Measurements from ENCODE around the gene MACROH2A1.

The MACROH2A1 gene

DNA sequence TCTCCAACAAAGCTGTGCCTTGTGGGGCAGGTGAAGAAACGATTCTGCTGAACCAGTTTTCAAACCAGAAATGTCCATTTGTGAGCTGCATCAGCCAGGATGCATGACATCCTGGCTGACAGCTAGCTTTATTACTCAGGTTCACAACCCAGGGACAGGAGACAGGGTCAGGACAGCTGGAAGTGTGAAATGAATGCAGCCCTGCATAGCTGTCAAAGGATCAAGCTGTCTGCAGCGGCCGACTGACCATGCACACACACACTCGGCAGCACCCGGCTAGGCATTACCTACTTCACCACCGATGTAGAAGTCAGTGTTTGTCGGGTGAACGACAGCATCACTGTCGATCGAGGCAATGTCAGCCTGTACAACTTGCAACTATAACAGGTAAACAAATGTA is 48.5 kb downstream of the MACROH2A1 start:
- no peak for DNase-seq

DNA sequence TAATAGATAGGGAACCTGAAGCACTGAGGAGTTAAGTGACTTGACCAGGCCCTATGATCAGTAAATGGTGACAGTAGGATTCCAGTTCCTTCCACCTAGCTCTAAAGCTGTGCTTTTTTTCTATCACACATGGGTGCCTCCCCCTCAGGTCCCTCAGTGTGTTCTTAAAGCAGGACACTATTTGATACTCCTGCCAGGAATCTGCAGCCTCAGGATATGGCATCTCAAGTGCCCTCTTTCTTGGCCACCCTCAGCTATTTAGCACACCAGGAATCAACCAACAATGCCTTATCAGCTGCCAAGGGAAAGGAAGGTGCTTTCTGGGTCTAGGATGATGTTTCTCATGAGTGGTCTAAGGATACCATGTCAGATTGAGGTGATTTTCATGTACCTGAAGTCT is 49.1 kb downstream of the MACROH2A1 start:
- DNase-seq, result no peak

DNA sequence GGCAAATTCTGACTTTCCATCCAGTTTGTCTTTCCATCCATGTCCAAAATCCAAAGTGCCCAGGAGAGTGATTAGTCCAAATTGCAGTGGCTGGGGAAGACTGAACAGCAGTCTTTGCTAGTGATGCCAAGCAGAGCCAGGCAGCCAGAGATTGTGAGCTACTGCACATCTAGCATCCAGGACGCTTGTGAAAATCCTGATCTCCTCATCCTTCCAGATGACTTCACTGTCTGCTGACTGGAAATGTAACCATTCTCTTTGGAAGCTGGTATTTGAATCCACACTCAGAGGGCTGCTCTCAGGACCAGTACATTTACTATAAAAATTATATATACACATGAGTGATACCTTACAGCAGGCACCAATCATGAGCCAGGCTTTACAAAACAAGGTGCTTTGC is 49.6 kb downstream of the MACROH2A1 start:
- DNase-seq, result no peak

DNA sequence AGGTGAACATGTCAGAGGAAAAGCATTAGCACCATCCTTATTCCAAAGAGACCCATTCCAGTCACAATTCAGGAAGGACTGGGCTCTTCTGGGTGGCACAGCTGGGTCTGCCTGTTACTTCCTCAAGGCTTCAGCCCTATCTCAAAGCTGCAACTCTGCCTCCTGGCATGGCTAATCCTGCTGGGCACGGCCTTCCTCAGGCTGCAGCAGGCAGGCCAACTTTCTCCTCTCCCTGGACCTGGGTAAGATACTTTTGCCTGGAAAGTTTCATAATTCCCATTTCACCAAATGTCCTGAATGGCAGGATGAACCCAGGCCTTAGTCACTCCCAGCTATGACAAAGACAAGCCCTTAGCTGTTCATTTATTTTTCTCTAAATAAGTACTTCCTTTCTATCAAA is 50.1 kb downstream of the MACROH2A1 start:
- no peak for DNase-seq

DNA sequence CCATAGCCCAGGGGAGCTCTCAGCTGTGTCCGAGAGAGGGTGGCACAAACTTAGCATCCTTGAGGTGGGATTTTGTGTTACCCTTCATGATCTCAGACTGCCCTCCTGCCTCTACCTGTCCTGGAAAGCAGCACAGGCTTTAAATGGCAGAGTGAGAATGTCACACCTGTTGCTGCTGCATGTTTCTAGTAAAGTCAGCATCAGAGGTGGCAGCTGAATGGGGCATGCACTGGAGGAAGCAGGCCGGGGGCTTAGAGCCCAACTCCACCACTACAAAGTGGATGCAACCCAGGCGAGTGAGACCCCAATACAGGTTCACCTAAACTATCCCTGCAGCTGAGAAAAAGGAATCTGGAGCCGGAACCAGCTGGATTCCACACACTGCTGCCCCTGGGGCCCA is 51.6 kb downstream of the MACROH2A1 start:
- DNase-seq, result no peak

DNA sequence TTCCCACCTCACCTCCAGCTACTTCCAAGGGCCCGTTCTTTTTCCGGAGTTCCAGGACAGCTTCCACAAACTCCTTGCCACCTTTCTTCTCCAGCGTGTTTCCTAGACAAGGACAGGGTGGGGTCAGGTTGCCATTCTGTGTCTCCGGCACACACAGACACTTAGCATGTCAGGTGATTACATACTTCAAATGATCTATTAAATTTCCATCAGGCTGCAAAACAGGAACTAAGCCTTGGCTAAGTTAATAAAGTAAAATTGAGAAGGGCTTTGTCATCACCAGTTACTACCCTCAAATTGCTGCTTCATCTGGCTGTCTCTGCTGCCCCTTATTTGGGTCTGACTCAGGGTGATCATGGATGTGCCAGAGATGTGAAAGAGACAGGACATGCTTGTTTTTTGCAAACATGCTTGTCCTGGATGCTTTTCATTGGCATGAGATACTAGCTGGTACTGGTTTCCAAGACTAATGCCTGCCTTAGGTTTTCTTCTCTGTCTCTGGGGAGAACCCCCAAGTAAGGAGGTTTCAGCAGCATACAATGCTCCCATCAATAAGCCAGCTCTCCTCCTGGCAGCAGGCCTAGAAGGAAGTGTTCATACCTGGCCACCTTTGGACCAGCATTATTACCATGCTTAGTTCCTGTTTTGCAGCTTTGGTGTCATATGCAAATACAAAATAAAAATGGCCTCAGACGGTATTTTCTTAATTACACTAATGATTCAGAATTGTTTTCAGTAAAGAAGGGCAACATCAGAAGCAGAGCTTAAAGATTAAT is 52.9 kb downstream of the MACROH2A1 start:
- DNase-seq, result no peak

DNA sequence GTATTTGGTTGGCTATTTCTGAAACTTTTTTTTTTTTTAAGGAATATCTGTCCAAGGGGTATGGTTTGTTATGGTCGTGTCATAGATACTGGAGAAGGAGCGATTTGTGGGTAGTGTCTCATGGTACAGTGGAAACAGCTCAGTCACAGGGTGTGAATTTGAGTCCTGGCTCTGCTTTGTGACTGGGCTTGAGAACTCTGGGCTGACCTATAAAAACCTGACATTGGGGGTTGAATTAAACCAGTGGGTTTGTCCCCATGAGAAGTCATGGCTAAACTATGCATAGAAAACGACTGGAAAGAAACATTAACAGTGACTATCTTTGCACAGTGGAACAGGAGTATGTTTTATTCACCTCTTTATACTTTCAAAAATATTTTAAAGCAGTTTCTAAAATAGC is 54.7 kb downstream of the MACROH2A1 start:
- no peak for DNase-seq

DNA sequence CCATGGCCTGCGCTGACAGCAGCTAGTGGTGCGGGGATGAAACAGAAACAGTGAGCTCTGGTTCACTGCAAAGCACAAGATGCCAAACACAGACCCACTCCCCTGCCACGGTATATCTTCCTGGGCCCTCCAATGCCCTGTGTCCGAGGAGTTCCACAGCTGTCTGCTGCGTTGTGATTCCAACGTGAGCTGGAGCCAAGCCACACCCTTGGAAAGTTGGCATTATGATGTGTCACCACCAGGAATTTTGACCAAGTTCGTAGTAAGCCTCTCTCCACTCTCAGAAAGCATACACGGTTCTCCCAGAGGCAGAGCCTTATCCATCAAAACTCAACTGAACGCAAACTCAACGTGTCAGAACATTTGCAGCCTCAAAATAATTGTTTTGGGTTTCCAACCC is 55.6 kb downstream of the MACROH2A1 start:
- no peak for DNase-seq

DNA sequence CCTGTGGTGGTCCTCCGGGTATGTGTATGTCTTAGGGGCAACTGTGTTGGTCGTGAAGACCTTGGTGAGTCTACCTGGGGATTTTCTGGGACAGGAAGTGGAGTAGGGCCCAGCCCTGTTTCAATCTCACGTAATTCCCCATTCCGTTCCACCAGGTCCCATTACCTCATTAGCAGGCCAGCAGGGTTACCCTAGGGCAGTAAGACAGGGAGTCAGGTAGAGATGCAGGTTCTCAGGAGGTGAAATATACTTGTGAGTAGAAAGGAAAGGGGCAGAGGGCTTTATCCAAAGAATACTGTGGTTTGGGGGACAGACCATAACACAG is 56.5 kb downstream of the MACROH2A1 start:
- no peak for DNase-seq

DNA sequence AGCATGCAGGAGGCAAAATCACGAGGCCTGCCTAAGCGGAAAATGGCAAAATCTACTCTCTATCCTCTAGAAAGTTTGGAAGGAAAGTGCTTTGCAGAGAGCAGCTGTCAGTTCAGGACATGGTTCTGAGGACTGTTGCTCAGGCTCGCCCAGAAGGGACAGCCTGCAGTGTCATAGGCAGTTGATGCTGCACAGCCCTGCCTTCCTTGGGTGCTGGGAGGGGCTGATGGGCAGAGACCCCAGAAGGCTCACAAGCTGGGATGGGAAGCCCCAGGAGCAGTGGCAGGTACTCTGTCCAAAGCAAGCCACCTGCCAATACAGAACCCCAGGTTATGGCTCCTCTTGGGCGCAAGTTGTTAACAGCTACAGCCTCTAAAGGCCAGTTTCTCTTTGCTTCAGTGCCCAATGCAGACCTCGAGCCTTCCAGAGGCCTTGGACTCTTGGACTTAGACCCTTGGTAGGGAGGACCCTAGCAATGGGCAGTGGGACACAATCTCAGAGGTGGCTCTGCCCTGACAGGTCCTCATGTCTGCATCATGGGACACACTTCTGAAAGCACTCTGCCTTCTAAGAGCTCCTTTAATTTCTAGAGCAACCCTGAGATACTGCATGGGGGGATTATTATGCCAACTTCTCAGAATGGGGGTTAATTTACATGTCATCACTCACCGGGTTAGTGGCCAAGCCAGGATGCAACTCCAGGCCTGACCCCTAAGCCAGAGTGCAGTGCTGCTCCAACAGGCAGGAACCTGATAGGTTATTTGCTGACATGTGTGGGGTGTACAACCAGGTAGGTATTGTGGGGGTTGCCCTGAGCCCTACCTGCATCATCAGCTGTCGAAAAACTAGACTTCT is 57.1 kb downstream of the MACROH2A1 start:
- DNase-seq, result no peak

DNA sequence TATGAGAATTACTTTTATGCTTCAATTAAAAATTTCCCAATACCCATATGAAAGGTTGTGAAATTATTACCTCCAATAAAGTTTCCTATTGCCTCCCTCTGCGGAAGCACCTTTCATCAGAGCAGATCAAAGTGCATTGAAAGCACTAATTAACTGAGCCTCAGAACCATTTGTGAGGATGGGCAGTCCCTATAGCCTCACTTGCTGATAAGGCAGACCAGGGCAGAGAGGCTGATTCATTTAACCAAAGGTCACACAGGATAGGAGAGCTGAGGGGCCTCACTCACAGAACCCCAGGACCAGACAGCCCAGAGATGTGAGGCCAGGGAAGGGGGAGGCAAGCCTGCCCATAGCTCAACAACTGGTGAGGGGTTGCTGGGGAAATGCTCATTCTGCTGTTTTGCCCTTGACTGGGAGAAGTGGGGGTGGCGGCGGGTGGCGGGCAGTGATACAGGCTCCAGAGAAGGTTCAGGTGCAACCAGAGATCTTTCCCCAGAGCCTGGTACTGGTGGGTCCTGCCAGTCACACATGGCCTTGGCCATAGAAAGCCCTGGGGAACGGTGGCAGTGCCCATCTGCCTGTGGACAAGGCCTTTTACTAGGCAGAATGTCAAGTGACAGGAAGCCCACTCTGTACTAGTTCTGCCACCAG is 57.9 kb downstream of the MACROH2A1 start:
- no peak for DNase-seq

DNA sequence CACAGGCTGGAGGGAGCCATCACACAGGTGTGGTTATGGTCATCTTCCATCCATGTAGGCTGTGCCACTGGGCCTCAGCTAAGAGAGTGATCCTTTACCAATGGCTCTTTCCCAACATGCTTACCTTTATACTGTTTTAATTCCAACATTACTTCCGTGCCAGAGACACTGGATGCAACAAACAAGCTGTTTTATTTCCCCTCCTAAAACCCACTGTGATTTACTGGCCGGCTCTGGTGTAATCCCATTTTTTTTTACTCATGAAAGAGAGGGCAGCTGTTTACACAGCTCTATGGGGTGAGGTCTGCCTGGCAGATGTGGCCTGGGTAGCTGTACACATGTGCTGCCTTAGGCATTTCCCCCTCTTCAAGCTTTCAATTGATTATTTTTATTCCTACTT is 58.5 kb downstream of the MACROH2A1 start:
- no peak for DNase-seq

DNA sequence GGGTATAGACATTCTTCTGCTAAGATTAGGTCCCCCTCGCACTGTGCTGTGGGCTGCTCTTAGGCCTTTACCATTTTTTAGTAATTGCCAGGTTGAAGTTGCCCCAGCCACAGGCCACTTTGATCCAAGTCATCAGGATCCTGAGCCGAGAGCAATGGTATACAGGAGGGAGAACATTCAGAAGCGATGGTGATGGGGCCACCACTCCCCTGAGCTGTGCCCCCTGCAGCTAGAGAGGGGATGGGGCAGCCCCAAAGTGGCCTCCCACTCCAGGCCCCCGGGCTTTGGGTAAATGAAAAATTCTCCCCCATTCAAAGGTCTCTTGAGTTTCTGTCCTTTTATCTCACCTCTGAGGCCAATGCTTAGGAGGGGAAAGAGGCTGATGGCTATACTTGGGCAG is 59.4 kb downstream of the MACROH2A1 start:
- no peak for DNase-seq

DNA sequence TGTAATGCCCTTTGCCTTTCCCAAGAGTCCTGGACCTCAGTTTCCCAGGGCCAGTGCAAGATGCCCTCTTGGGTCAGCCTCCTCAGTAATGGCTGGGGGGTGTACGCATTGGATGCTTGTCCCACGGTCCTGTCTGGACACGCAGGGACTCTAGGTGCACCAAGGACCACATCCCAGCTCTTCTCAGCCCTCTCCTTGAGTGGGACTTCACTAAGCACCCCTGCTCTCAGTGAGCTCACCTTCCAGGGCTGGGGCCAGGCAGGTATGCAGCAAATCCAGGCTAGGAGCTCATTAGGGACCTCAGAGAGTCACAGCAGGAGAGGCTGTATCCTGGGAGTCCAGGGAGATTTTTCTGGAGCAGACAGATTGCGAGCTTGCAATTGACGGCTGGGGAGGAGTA is 59.8 kb downstream of the MACROH2A1 start:
- no peak for DNase-seq

DNA sequence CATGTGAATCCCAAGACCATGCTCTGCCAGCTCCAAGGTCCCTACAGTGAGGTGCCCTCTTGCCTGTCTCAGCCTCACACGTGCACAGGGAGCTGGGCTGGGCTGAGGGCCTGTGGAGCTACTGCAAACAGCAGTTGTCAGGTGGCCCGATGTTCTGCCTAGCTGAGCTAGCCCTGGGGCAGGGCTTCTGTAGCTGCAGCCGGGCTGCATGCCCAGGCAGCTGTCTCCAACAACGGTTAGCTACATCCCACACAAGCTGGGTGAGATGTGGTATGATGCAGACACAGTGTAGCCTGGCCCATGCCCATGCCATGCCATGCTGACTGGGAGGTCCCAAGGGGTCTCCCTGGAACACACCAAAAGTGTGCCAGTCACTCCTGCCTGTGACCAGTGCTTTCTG is 62.0 kb downstream of the MACROH2A1 start:
- DNase-seq, result no peak

DNA sequence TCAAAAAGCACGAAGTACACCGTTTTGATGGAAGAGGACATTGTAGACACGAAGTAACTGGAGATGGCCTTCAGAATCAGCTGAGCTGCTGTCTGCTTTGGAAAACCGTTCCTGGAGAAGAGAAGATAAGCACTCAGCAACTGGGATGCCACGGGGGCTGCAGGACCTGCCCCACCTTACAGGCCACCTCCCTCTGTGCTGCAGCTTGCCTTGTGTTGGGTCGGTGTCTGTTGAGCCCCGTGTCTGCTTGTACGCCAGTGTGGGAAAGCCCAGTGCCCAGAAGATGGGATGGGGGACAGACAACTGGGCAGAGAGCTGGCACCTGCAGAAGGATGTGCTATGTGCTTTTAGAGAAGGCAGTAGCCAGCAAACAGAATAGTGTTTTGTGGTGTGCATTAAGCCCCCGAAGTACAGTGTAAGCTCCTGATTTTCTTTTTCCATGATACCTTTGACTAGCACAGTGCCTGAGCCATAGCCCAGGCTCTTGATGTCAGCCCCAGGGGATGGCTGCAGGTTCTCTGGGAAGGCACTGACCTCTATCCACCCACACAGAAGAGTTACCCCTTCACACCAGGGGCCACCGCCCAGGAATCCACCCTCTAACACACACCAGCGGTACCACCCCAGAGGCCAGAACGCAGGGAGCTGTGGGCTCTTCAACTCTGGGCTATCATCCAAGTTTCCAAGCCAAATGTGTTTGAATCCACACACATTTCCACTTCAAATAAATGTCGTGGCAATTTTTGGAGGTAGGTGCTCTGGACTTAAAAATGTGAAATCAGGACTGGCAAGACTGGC is 63.8 kb downstream of the MACROH2A1 start:
- DNase-seq, result no peak

DNA sequence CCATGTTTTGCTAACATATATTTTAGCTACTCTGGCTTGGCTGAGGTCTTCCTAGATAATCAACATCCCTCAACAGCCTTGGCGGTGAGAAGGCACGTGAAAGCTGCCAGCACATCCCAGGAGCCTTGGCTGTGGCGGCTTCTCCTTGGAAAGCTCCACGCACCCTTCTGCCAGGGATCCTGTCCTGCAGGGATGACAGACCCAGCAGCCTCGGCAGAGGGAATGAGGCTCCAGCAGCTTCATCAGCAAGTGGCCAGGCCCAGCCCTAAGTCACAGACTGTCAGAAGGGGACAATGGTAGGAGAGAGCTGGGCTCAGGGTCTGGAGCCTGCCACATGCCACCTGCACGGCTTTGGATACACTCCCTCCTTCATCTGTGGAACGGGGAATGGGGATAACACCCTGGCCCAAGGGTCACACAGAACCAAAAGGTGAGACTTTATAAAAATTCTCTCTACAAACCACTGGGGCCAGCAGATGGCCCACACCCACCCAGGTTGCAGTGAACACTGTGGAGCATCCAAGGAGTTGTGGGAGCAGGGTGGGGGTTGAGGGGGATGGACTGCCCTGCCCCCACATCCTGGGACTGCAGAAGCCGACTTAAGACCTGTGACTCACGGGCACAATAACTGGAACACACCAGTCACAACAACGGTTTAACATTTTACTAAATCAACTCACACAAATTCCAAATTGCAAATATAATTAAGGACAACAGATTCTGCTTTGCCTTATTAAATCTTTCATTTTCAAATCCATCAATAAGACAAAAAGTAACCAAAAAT is 65.1 kb downstream of the MACROH2A1 start:
- DNase-seq, result no peak

DNA sequence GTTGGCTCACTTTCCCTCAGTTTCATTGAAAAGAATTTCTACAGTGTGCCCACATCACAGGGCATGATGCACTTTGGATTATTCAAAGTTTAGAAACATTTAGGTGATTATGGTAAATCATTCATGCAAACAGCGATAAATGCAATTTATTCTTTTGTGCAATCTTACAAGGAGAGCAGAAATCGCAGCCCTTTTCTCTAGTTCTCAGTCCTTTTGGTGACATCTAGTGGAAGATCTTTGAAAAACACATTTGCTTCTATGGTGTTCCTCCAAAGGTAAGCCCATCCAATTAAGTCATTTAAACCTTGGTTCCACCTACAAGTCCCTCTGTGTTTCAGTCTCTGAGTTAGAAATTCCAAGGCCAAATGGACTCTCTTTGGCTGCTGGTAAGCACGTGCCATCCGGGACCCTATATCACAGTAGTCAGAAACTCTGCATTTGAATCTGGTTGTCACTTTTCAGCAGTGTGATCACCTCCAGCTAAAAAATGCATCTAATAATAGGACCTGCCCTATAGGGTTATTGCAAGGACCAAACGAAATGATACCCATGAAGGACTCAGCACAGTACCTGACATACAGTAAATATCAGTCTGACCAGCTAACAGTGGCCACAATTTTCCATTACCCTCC is 66.4 kb downstream of the MACROH2A1 start:
- no peak for DNase-seq

DNA sequence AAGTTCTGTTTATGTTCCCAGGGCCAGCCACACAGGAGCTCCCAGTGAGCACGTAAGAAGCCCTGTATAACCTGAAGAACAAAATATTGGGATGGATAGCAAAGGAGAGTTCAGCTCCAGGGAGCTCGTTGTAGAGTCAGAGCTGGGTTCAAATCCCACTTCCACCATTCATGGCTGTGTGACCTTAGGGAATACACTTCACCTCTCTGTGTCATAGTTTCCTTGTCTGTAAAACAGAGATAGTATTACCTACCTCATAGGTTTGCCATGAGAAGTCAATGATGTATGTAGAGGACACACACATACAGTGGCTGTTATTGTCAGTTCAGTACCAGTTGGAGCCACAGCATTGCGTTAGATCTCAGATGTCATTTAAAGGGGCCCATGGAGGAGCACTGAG is 67.4 kb downstream of the MACROH2A1 start:
- DNase-seq, result no peak

DNA sequence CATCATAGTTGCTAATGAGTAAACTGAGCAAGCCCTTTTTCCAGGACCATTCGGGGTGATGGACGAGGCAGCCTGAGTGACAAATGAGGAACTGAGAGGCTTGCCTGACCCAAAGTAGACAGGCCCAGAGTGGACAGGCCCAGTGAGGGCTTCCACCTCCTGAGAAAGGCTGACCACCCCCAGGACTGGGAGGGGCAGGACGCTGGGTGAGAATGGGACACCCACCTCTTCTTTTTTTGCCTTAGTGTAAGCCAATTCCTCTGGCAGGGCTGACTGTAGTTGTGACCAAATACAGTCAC is 68.3 kb downstream of the MACROH2A1 start:
- no peak for DNase-seq

DNA sequence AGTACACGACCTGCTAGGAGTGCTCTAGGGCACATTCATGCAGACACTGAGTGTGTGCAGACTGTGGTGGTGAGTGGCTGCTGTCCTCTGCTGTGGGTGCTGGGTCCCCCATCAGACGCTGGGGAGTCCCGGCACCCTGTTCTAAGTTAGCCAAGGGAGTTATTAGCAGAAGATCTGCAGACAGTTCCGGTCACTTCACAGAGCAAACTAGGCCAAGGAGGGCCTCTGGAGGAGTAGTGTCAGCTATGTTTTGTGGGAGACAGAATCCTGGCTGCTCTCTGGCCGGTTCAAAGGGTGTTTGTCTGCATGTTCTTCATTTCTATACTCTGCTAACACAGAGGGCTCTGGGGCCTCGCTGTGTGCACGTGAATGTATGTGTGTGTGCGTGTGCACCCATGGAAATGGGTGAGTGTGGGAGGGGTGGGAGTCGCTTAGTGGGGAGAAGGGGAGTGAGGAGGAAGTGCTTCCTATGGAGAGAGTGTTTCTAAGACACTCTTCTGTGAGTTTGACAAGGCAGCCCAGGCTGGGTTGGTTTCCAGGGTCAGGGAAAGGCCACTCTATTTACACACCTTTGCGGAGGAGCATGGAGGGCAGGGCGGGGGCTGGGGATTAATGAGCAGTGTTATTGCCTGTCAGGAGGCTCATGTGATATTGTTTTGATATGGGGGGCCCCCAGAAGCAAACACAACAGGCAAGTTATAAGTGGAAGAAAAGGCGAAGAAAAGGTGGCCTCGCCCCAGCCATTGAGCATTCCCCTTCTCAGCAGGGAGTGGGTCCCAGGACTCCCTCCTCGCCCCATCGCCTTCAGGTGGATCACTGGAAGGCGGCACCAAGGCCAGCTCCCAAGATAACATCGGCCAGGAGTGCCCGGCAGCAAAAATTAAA is 68.9 kb downstream of the MACROH2A1 start:
- DNase-seq, result no peak
